Liver (tissue), 9 donors: ENCODE measurements around the gene NME8. TPM values are rescaled to one million over a fixed set of nuclear protein-coding genes. Genes with fewer than 3 reads are reported as not detected.
"Not testable (repeated sequence)": the region's sequence is repeated elsewhere in the genome, so short reads cannot be mapped to it uniquely, and the experiment has no call there.

Source experiments
- DNase-seq: peaks from one replicate; pipeline ENCODE4 v3.0.0-alpha.2; 2017; ENCODE audit warnings: low spot score
- H3K27ac ChIP-seq, 2 donors: one replicate each; pipeline ENCODE4 v1.7.0; 2013; ENCODE audit warnings: inconsistent platforms in 2 of 2, low read length in 2 of 2, control low read depth in 1 of 2, low read depth in 1 of 2, mild to moderate bottlenecking in 1 of 2
- H3K27me3 ChIP-seq, 4 donors: one replicate each; pipeline versions ENCODE4 v1.6.1 to v1.7.0; 2013; ENCODE audit warnings: low read length in 3 of 4, inconsistent platforms in 1 of 4, mild to moderate bottlenecking in 1 of 4, moderate library complexity in 1 of 4; ENCODE audit not compliant: control insufficient read depth in 4 of 4, insufficient read depth in 4 of 4
- H3K36me3 ChIP-seq, 4 donors: one replicate each; pipeline versions ENCODE4 v1.6.1 to v1.7.0; 2013; ENCODE audit warnings: low read length in 3 of 4, mild to moderate bottlenecking in 3 of 4, low read depth in 1 of 4, moderate library complexity in 1 of 4; ENCODE audit not compliant: control insufficient read depth in 4 of 4, insufficient read depth in 3 of 4
- H3K4me1 ChIP-seq, 4 donors: one replicate each; pipeline versions ENCODE4 v1.6.1 to v1.7.0; 2013; ENCODE audit warnings: low read length in 3 of 4, mild to moderate bottlenecking in 3 of 4, moderate library complexity in 1 of 4; ENCODE audit not compliant: control insufficient read depth in 4 of 4, insufficient read depth in 4 of 4
- H3K4me3 ChIP-seq, 3 donors: one replicate each; pipeline versions ENCODE4 v1.6.1 to v1.7.0; 2013; ENCODE audit warnings: low read length in 3 of 3, control low read depth in 1 of 3, low read depth in 1 of 3, mild to moderate bottlenecking in 1 of 3
- H3K9ac ChIP-seq, 2 donors: one replicate each; pipeline ENCODE4 v1.7.0; 2013; ENCODE audit warnings: low read length in 2 of 2, mild to moderate bottlenecking in 2 of 2, moderate library complexity in 2 of 2, control low read depth in 1 of 2, low read depth in 1 of 2
- H3K9me3 ChIP-seq, 4 donors: one replicate each; pipeline versions ENCODE4 v1.6.1 to v1.7.0; 2013; ENCODE audit warnings: low read length in 3 of 4; ENCODE audit not compliant: control insufficient read depth in 4 of 4
- FOXA2 ChIP-seq: IDR thresholded peaks from 2 replicates; pipeline ENCODE4 v1.6.1; 2016; ENCODE audit warnings: antibody characterized with exemption
- GABPA ChIP-seq, 2 donors: IDR thresholded peaks in 1 of 2; conservative IDR thresholded peaks in 1 of 2; 2 replicates each; pipeline ENCODE4 v1.6.1; 2016; ENCODE audit warnings: antibody characterized with exemption in 2 of 2, mild to moderate bottlenecking in 1 of 2, moderate library complexity in 1 of 2
- HNF4G ChIP-seq: IDR thresholded peaks from 2 replicates; pipeline ENCODE4 v1.6.1; 2016; ENCODE audit warnings: antibody characterized with exemption
- MAX ChIP-seq: IDR thresholded peaks from 2 replicates; pipeline ENCODE4 v1.6.1; 2016; ENCODE audit warnings: antibody characterized with exemption
- REST ChIP-seq: IDR thresholded peaks from 2 replicates; pipeline ENCODE4 v1.6.1; 2016; ENCODE audit warnings: antibody characterized with exemption, mild to moderate bottlenecking
- RXRA ChIP-seq, 2 donors: IDR thresholded peaks; 2 replicates each; pipeline ENCODE4 v1.6.1; 2017 to 2018; ENCODE audit warnings: antibody characterized with exemption in 2 of 2, mild to moderate bottlenecking in 1 of 2
- TAF1 ChIP-seq: conservative IDR thresholded peaks from 2 replicates; pipeline ENCODE4 v1.6.1; 2016; ENCODE audit warnings: antibody characterized with exemption, mild to moderate bottlenecking
- YY1 ChIP-seq: IDR thresholded peaks from 2 replicates; pipeline ENCODE4 v1.6.1; 2016; ENCODE audit warnings: antibody characterized with exemption, mild to moderate bottlenecking
- ZBTB33 ChIP-seq: IDR thresholded peaks from 2 replicates; pipeline ENCODE4 v1.6.1; 2016; ENCODE audit warnings: antibody characterized with exemption
- WGBS: extraction: QIAGEN DNeasy Blood & Tissue Kit; methylation state at CpG from one replicate; pipeline ENCODE4 v1.1.7; 2013; 5-methylcytosine and 5-hydroxymethylcytosine counted together
- polyA plus RNA-seq, 2 donors: library from polyadenylated mRNA; stranded (reverse) in 1 of 2; unstranded in 1 of 2; fragments of 200-250 nt in 1 of 2; fragments of >200 nt in 1 of 2; fragmentation: Nextera tagmentation in 1 of 2; extraction: Ambion mirVana in 1 of 2; gene quantifications; one replicate each; pipeline versions ENCODE4 v1.2.1 to v1.2.3, GENCODE V29; 2013 to 2015
- total RNA-seq, 2 donors: library from RNA; depleted of rRNA; stranded (reverse); fragments of >200 nt; gene quantifications; one replicate each; pipeline ENCODE4 v1.2.3, GENCODE V29; 2014
- donor health status: healthy.
- donor health status: healthy.
- donor health status: healthy.
- donor health status: healthy.
- donor health status: healthy.

Gene NME8
- total RNA-seq: under 1 TPM; 0.08 to 0.09 TPM
- not detected for polyA plus RNA-seq

GRCh38 chr7:37848297-37848696, at the start of gene NME8:
Gene NME8, plus strand, starts transcription at chr7:37848597. Its CDS starts 1,670 bp downstream, at chr7:37850267.
- no peak within 1 kb of the TSS for H3K4me3 ChIP-seq
- WGBS: 72% methylated on average over 7 of the region's 7 CpGs
- TF ChIP-seq MAX (no peak), ZBTB33 (no peak)

GRCh38 chr7:37806152-37806551, 42.2 kb upstream of the NME8 start:
- Histone ChIP-seq H3K36me3 (no peaks in the 10 kb centered on the region), H3K4me1 (no peaks in the 10 kb centered on the region), H3K27me3 (no peaks in the 10 kb centered on the region), H3K4me3 (no peak overlapping the region), H3K27ac (no peak overlapping the region), H3K9me3 (no peaks in the 10 kb centered on the region), H3K9ac (no peak overlapping the region)
- WGBS: 74% methylated on average over 2 of the region's 2 CpGs
- no peak for DNase-seq
- TF ChIP-seq TAF1 (no peak), FOXA2 (no peak), MAX (no peak), RXRA (IDR thresholded peaks at IDR 0.05) (no peak)

More at GRCh38 chr7:37848297-37848696, at the start of gene NME8:
- no peaks in the 10 kb centered on the region for H3K9me3 ChIP-seq
- DNase-seq: no peak
- H3K9ac ChIP-seq: no peak within 1 kb of the TSS
- no peak within 1 kb of the TSS for H3K27ac ChIP-seq
- H3K36me3 ChIP-seq: no peaks in the 10 kb centered on the region
- H3K4me1 ChIP-seq: no peaks in the 10 kb centered on the region
- H3K27me3 ChIP-seq: peaks cover 0 to 3% (median 0%) of the 10 kb centered on the region in 4 donors

GRCh38 chr7:37812161-37812580, 36.2 kb upstream of the NME8 start:
- H3K4me1 ChIP-seq, H3K27me3 ChIP-seq, H3K36me3 ChIP-seq, H3K9me3 ChIP-seq, H3K9ac ChIP-seq, H3K27ac ChIP-seq, DNase-seq, H3K4me3 ChIP-seq: not testable (repeated sequence)
- WGBS: 43% methylated on average over 1 of the region's 1 CpG

GRCh38 chr7:37815671-37816371, 32.6 kb upstream of the NME8 start:
- 53% methylated on average over 2 of the region's 2 CpGs for WGBS
- Histone ChIP-seq H3K9ac (no peak overlapping the region), H3K36me3 (no peaks in the 10 kb centered on the region), H3K4me1 (no peaks in the 10 kb centered on the region), H3K9me3 (no peaks in the 10 kb centered on the region), H3K4me3 (no peak overlapping the region), H3K27ac (no peak overlapping the region), H3K27me3 (no peaks in the 10 kb centered on the region)
- TF ChIP-seq GABPA (IDR thresholded peaks at IDR 0.05 in 1 of 2, conservative IDR thresholded peaks at IDR 0.05 in 1 of 2) (no peak), MAX (no peak), REST (no peak), ZBTB33 (no peak), YY1 (no peak), FOXA2 (no peak), HNF4G (no peak)
- no peak for DNase-seq
